NCI-H524 (cell line): ENCODE data around the gene SLCO1B1.

Experiments used
- DNase-seq, 2 experiments: peaks; one replicate each; lab custom pipeline; 2025; lab: John Stamatoyannopoulos, UW

The SLCO1B1 gene

GRCh38 chr12:21220266-21220665 is 89.3 kb downstream of the SLCO1B1 start:
- no peak for DNase-seq

- no peak for DNase-seq
Measured at GRCh38 chr12:21221072-21221471, 90.1 kb downstream of the SLCO1B1 start.

- DNase-seq = no peak
Measured at GRCh38 chr12:21221778-21222177, 90.8 kb downstream of the SLCO1B1 start.

- no peak for DNase-seq
Measured at GRCh38 chr12:21223930-21224329, 92.9 kb downstream of the SLCO1B1 start.

GRCh38 chr12:21234395-21234794 is 103.4 kb downstream of the SLCO1B1 start:
- DNase-seq = no peak

GRCh38 chr12:21239866-21240265 is 108.9 kb downstream of the SLCO1B1 start:
- no peak for DNase-seq

GRCh38 chr12:21248679-21249078 is 117.7 kb downstream of the SLCO1B1 start:
- peak in 1 of 2 experiments; percentile 26 for DNase-seq

- DNase-seq = no peak
Measured at GRCh38 chr12:21252070-21252469, 121.1 kb downstream of the SLCO1B1 start.

GRCh38 chr12:21257172-21257571 is 126.2 kb downstream of the SLCO1B1 start:
- DNase-seq = no peak

GRCh38 chr12:21264232-21264631 is 133.2 kb downstream of the SLCO1B1 start:
- DNase-seq = no peak

- no peak for DNase-seq
Measured at GRCh38 chr12:21265932-21266331, 134.9 kb downstream of the SLCO1B1 start.

- DNase-seq = no peak
Measured at GRCh38 chr12:21276826-21277225, 145.8 kb downstream of the SLCO1B1 start.
